Tibial nerve (tissue), 4 donors: ENCODE measurements around the gene TRAPPC5. TPM values are rescaled to one million over a fixed set of nuclear protein-coding genes. Genes with fewer than 3 reads are reported as not detected.

Source experiments
- DNase-seq, 2 donors: peaks; one replicate each; pipeline ENCODE4 v3.0.0-alpha.2; 2019; ENCODE audit warnings: low spot score in 2 of 2
- H3K27ac ChIP-seq, 4 donors: fragments of 200-600 bp; sonication (generic) in 3 of 4; one replicate each; pipeline ENCODE4 v1.5.1; 2017 to 2019; ENCODE audit warnings: mild to moderate bottlenecking in 1 of 4
- H3K27me3 ChIP-seq, 2 donors: fragments of 200-600 bp; sonication (generic) in 1 of 2; one replicate each; pipeline versions ENCODE4 v1.5.1 to v1.6.0; 2017 to 2019
- H3K36me3 ChIP-seq, 3 donors: fragments of 200-600 bp; sonication (generic); one replicate each; pipeline ENCODE4 v1.5.1; 2018 to 2019
- H3K4me1 ChIP-seq, 4 donors: fragments of 200-600 bp; sonication (generic) in 3 of 4; one replicate each; pipeline ENCODE4 v1.5.1; 2017 to 2019
- H3K4me3 ChIP-seq, 4 donors: fragments of 200-600 bp; sonication (generic) in 3 of 4; one replicate each; pipeline ENCODE4 v1.5.1; 2017 to 2019; ENCODE audit warnings: mild to moderate bottlenecking in 1 of 4, moderate library complexity in 1 of 4
- H3K9me3 ChIP-seq, 4 donors: fragments of 200-600 bp; sonication (generic) in 3 of 4; one replicate each; pipeline ENCODE4 v1.5.1; 2017 to 2019
- CTCF ChIP-seq, 5 experiments: fragments of 200-600 bp in 3 of 5; fragments of 450-650 bp in 2 of 5; sonication (generic) in 3 of 5; IDR thresholded peaks; one replicate each; pipeline ENCODE4 v1.5.1; 2016 to 2019; ENCODE audit warnings: antibody characterized with exemption in 5 of 5, mild to moderate bottlenecking in 3 of 5, moderate library complexity in 2 of 5
- EP300 ChIP-seq, 2 donors: sonication (generic); formaldehyde crosslinking; IDR thresholded peaks; one replicate each; pipeline ENCODE4 v1.6.1; 2017; ENCODE audit warnings: antibody characterized with exemption in 2 of 2, mild to moderate bottlenecking in 1 of 2
- POLR2A ChIP-seq, 2 donors: fragments of 450-650 bp; IDR thresholded peaks; one replicate each; pipeline ENCODE4 v1.6.1; 2017; ENCODE audit warnings: antibody characterized with exemption in 2 of 2, mild to moderate bottlenecking in 2 of 2, moderate library complexity in 2 of 2
- WGBS, 2 donors: methylation state at CpG; one replicate each; pipeline ENCODE4 v1.1.5; 2018; 5-methylcytosine and 5-hydroxymethylcytosine counted together
- total RNA-seq, 4 donors: library from RNA; depleted of rRNA; stranded (reverse); fragments of >200 nt; gene quantifications; one replicate each; pipeline ENCODE4 v1.1.0, GENCODE V29; 2016

TRAPPC5 gene
- total RNA-seq, 4 donors from 2014 or later, result 26.9 to 47.5 (median 37.0) TPM

- DNase-seq, result no peak
- Histone ChIP-seq H3K9me3 (no peaks in the 10 kb centered on the region), H3K4me3 (no peak overlapping the region), H3K27me3 (peaks cover 0 to 33% of the 10 kb centered on the region in 2 donors), H3K36me3 (no peaks in the 10 kb centered on the region), H3K27ac (no peak overlapping the region), H3K4me1 (no peaks in the 10 kb centered on the region)
- WGBS, 2 donors, result 47 to 53% methylated on average over 2 of the region's 2 CpGs
- TF ChIP-seq POLR2A (IDR thresholded peaks at IDR 0.05) (no peak), EP300 (IDR thresholded peaks at IDR 0.05) (no peak), CTCF (IDR thresholded peaks at IDR 0.05) (no peak)
Observed at GRCh38 chr19:7725791-7726190, 45.2 kb downstream of the TRAPPC5 start.

GRCh38 chr19:7729211-7729610, 48.6 kb downstream of the TRAPPC5 start:
- no peak overlapping the region for H3K4me3 ChIP-seq
- WGBS, 2 donors, result 12 to 21% methylated on average over 16 of the region's 16 CpGs
- H3K4me1 ChIP-seq, result no peaks in the 10 kb centered on the region
- H3K27ac ChIP-seq, result no peak overlapping the region
- no peaks in the 10 kb centered on the region for H3K36me3 ChIP-seq
- peaks cover 0 to 43% of the 10 kb centered on the region in 2 donors for H3K27me3 ChIP-seq
- DNase-seq, result no peak
- H3K9me3 ChIP-seq, result no peaks in the 10 kb centered on the region
- TF ChIP-seq EP300 (IDR thresholded peaks at IDR 0.05) (no peak), CTCF (IDR thresholded peaks at IDR 0.05) (no peak)

- 3 to 9% methylated on average over 16 to 34 of the region's 34 CpGs for WGBS, 2 donors
Observed at GRCh38 chr19:7729831-7730285, 49.2 kb downstream of the TRAPPC5 start.

GRCh38 chr19:7730286-7731217, 49.9 kb downstream of the TRAPPC5 start:
- 4 to 7% methylated on average over 9 to 47 of the region's 78 CpGs for WGBS, 2 donors
- Histone ChIP-seq H3K27ac (no peak overlapping the region), H3K9me3 (no peaks in the 10 kb centered on the region), H3K36me3 (no peaks in the 10 kb centered on the region), H3K27me3 (peaks cover 0 to 43% of the 10 kb centered on the region in 2 donors), H3K4me3 (peak overlapping the region in 1 of 4 donors; percentile 8), H3K4me1 (no peaks in the 10 kb centered on the region)
- no peak for DNase-seq
- TF ChIP-seq EP300 (IDR thresholded peaks at IDR 0.05) (no peak), CTCF (IDR thresholded peaks at IDR 0.05) (no peak), POLR2A (IDR thresholded peaks at IDR 0.05) (no peak)

More at GRCh38 chr19:7729831-7730285, 49.2 kb downstream of the TRAPPC5 start:
- peaks cover 0 to 43% of the 10 kb centered on the region in 2 donors for H3K27me3 ChIP-seq
- no peak for DNase-seq
- no peaks in the 10 kb centered on the region for H3K9me3 ChIP-seq
- H3K4me3 ChIP-seq, result no peak overlapping the region
- no peaks in the 10 kb centered on the region for H3K4me1 ChIP-seq
- H3K36me3 ChIP-seq, result no peaks in the 10 kb centered on the region
- H3K27ac ChIP-seq, result no peak overlapping the region
- TF ChIP-seq POLR2A (IDR thresholded peaks at IDR 0.05) (no peak), EP300 (IDR thresholded peaks at IDR 0.05) (no peak), CTCF (IDR thresholded peaks at IDR 0.05) (no peak)

- WGBS, 2 donors, result 57 to 63% methylated on average over 32 to 39 of the region's 39 CpGs
- no peak overlapping the region for H3K27ac ChIP-seq
- peaks cover 0 to 43% of the 10 kb centered on the region in 2 donors for H3K27me3 ChIP-seq
- no peaks in the 10 kb centered on the region for H3K4me1 ChIP-seq
- no peak overlapping the region for H3K4me3 ChIP-seq
- no peak for DNase-seq
- no peak for TF ChIP-seq EP300 (IDR thresholded peaks at IDR 0.05)
- no peak for TF ChIP-seq POLR2A (IDR thresholded peaks at IDR 0.05)
- TF ChIP-seq CTCF (IDR thresholded peaks at IDR 0.05), result no peak
- no peaks in the 10 kb centered on the region for H3K36me3 ChIP-seq
- no peaks in the 10 kb centered on the region for H3K9me3 ChIP-seq
Observed at GRCh38 chr19:7731218-7731595, 50.6 kb downstream of the TRAPPC5 start.
